ENCODE results near the gene C16orf74. TPM values are rescaled to one million over a fixed set of nuclear protein-coding genes. Genes with fewer than 3 reads are reported as not detected.

C16orf74 gene
- total and polyA plus RNA-seq, 12 donors, result 0.16 to 3.2 (median 0.46) TPM; not detected in 1

GRCh38 chr16:85662482-85662812, 88.4 kb downstream of the C16orf74 start:
- no peaks in the 10 kb centered on the region for H3K27me3 ChIP-seq
- TF ChIP-seq POLR2A (IDR thresholded peaks at IDR 0.05) (no peak), CTCF (IDR thresholded peaks at IDR 0.05) (no peak)
- H3K36me3 ChIP-seq (replicated peaks in 1 of 2), result peaks cover 0 to 90% of the 10 kb centered on the region in 2 donors
- intact Hi-C loops (cut with DNase I), result loop anchor here in 1 of 2 donors (5.0 kb wide), 1 partner anchor 55 kb away; no protein-coding TSS in a partner anchor
- H3K9me3 ChIP-seq (replicated peaks in 1 of 3), result no peaks in the 10 kb centered on the region
- 85 to 98% (median 88%) methylated on average over 1 to 3 of the region's 3 CpGs for WGBS, 4 donors
- peak in 1 of 7 donors; percentile 74 for DNase-seq
- H3K4me1 ChIP-seq (replicated peaks in 1 of 2), result peaks cover 4 to 15% of the 10 kb centered on the region in 2 donors
- peak overlapping the region in 1 of 5 donors; percentile 47 for H3K27ac ChIP-seq
- no peak overlapping the region for H3K4me3 ChIP-seq

- Histone ChIP-seq H3K9me3 (replicated peaks in 1 of 3) (no peaks in the 10 kb centered on the region), H3K36me3 (replicated peaks in 1 of 2) (peaks cover 0 to 91% of the 10 kb centered on the region in 2 donors), H3K4me3 (no peak overlapping the region), H3K27ac (peak overlapping the region in 1 of 5 donors; percentile 47), H3K4me1 (replicated peaks in 1 of 2) (peaks cover 4 to 15% of the 10 kb centered on the region in 2 donors), H3K27me3 (no peaks in the 10 kb centered on the region)
- TF ChIP-seq CTCF (IDR thresholded peaks at IDR 0.05) (no peak), POLR2A (IDR thresholded peaks at IDR 0.05) (no peak)
- DNase-seq, result peak in 1 of 7 donors; percentile 18
- 89 to 94% (median 90%) methylated on average over 17 to 26 of the region's 26 CpGs for WGBS, 4 donors
- intact Hi-C loops (cut with DNase I), result loop anchor here in 1 of 2 donors (5.0 kb wide), 1 partner anchor 55 kb away; no protein-coding TSS in a partner anchor
Observed at GRCh38 chr16:85661740-85662481, 89.0 kb downstream of the C16orf74 start.

GRCh38 chr16:85660843-85661739, 89.8 kb downstream of the C16orf74 start:
- WGBS, 4 donors, result 88 to 93% (median 91%) methylated on average over 16 to 42 of the region's 42 CpGs
- no peak overlapping the region for H3K4me3 ChIP-seq
- H3K36me3 ChIP-seq (replicated peaks in 1 of 2), result peaks cover 0 to 91% of the 10 kb centered on the region in 2 donors
- no peaks in the 10 kb centered on the region for H3K27me3 ChIP-seq
- H3K4me1 ChIP-seq (replicated peaks in 1 of 2), result peaks cover 4 to 15% of the 10 kb centered on the region in 2 donors
- peak overlapping the region in 1 of 5 donors; percentile 47 for H3K27ac ChIP-seq
- intact Hi-C loops (cut with DNase I), result loop anchor here in 1 of 2 donors (5.0 kb wide), 1 partner anchor 56 kb away; no protein-coding TSS in a partner anchor
- DNase-seq, result no peak
- TF ChIP-seq POLR2A (IDR thresholded peaks at IDR 0.05) (no peak), CTCF (IDR thresholded peaks at IDR 0.05) (no peak)
- no peaks in the 10 kb centered on the region for H3K9me3 ChIP-seq (replicated peaks in 1 of 3)
